ENCODE data around the gene POLR1C.
A peak's percentile ranks its signal among the peaks of the same experiment; 100 is the strongest.
"Not testable (repeated sequence)": the region's sequence is repeated elsewhere in the genome, so short reads cannot be mapped to it uniquely, and the experiment has no call there.

POLR1C gene

DNA sequence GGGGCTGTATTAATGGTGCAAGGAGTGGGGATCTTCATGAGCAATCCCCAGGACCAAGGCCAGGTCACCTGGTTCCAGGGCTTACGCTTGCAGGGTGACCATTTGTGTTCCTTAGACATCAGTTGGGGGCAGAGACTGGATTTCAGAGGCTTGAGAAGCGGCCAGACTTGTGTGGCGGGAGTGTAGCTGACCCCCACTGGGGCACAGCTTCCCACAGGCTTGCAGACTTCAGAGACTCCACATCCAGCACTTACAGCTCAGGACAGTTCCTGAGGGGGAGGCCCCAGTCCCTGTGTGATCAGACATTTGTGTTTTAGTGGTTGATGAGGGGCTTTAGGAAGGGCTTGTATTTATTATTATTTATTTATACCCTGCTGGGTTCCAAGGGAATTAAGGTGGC, 24.2 kb upstream of the POLR1C start:
- DNase-seq (ENCODE audit: low read depth in 3 of 3, low spot score in 1 of 3), result no peak

DNA sequence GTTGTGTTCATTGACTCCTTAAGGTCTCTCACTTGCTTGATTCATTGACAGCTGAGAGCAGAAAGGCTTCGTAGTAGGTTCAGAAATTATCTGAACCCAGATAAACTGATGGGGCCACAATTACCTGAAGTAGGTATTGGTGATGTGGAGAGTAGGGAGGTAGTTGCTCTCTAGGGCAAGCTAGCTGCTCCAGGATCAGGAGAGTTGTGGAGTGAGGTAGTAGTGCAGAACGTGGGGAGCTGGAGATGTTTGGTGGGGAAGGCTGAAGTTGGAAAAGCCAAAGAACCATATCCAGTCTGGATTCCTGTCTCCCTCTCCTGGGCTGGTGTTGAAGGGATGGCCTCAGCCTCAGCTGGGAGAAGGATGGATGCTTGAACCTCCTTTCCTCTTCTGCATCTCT, 23.7 kb upstream of the POLR1C start:
- DNase-seq (ENCODE audit: low read depth in 3 of 3, low spot score in 1 of 3), result no peak

DNA sequence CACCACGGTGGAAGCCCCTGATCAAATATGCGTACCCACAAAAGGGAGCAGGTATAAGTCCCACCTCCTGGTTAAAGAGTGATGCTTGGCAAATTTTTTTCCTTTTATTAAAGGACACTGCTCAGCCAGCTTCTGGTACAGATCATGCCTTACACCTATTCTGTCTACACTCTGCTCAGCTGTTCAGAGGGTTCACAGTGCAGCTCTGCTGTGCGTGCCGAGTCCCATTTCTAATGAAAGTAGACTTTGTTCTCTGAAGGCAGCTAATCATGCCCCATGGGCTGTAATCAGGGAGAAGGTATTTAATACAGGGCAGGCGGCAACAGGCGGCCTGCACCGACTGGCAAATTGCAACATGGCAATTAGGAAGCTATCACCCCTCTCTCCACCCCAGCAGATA, 23.1 kb upstream of the POLR1C start:
- DNase-seq (ENCODE audit: low read depth in 3 of 3, low spot score in 1 of 3), result no peak

DNA sequence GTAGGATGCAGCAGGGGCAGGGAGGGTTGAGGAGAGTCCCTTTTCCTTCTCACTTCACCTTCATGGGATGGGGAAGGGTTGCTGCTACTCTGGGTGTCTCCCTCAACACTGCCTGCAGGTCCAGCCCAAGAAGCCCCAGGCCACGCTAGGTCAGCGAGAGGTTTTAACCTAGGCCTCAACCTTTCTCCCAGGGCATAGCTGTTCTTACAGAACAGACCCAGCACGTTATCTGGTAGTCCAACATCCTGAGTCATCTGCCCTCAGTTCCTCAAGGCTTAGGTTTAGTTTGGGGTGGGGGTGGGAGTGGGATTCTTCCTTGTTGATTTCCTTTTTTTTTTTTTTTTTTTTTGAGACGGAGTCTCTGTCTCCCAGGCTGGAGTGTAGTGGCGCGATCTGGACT, 22.6 kb upstream of the POLR1C start:
- DNase-seq (ENCODE audit: low read depth in 3 of 3, low spot score in 1 of 3), result no peak

DNA sequence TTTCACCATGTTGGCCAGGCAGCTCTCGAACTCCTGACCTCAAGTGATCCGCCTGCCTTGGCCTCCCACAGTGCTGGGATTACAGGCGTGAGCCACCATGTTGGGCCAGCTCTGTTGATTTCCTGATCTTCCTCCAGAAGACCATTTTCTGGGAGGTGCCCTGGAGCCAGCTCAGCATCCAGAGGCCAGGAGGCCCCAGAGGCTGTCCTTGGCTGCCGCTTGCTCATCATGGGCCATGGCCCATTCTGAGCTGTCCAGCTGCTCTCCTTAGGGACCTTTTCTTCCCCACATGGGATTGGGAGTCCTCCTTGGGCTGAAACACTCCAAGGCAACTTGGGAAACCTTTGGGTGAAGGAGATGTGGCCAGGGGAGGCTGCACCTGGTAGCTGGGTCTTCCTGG, 22.1 kb upstream of the POLR1C start:
- DNase-seq (ENCODE audit: low read depth in 3 of 3, low spot score in 1 of 3), result no peak

DNA sequence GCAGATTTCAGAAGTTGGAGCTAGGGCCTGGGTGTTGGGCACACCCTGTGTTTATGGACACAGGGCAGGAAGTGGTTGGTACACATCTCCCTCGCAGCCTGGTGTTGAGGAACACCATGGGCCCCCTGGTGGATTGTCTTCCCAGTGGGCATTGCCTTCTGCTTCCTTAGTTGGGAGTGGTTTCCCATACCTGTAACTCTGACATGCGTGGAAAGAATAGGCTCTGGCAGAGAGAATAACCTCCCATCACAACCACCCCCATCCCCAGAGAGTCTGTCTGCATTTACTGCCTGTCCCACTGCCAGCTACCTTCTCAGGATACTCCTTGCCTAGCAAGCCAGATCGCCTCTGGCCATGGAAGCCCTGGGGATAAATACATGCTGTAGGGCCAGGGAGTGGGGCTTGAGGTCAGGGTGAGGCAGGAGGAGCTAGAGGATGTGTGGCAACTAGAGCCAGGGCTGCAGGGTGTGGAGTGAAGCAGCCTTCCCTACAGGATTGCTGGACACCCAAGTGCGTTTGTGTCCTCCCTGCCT, 21.4 kb upstream of the POLR1C start:
- no peak for DNase-seq (ENCODE audit: low read depth in 3 of 3, low spot score in 1 of 3)

DNA sequence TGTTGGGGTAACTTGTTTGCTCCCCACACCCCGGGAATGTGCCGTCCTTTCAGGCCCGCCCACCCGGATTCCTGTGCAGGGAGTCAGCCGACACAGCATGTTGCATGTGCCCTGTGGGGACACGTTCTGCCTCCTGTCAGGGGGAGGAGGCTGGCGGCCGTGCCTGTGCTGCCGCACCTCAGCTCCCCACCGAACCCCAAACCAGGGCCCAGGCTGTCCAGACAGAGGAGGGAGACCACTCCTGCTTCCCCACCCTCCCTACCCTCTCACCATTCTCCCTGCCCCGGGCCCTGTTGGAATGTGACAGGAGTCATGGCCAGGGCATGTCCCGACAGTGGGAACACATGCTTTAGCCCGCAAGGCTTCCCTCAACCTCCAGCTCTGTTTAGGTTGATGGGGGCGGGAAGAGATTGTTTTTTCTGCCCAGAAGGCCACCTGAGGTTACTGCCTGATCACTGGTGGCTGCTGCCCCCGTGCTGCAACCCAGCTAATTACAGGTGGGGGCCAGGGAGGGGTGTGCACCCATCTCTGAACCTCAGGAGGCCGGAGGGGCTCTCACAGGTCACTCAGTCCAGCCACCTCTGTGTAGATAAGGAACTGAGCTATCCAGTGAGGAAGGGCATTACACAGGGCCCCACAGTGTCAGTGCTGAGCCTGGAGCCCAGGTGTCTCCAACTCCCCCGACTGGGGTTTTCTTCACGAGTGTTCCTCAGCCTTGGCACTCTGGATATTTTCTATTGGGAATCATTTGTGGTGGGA, 20.3 kb upstream of the POLR1C start:
- no peak for DNase-seq (ENCODE audit: low read depth in 3 of 3, low spot score in 1 of 3)

DNA sequence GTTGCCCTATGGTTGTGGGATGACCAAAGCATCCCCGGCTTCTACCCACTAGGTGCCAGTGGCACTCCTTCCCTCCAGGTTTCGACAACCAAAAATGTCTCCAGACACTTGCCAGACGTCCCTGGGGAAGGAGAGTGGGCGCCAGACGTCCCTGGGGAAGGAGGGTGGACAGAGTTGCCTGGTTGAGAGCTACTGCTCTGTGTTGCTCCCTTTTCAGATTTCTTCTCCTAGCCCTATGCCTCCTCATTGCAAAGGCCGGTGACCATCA, 19.8 kb upstream of the POLR1C start:
- DNase-seq (ENCODE audit: low read depth in 3 of 3, low spot score in 1 of 3), result no peak

DNA sequence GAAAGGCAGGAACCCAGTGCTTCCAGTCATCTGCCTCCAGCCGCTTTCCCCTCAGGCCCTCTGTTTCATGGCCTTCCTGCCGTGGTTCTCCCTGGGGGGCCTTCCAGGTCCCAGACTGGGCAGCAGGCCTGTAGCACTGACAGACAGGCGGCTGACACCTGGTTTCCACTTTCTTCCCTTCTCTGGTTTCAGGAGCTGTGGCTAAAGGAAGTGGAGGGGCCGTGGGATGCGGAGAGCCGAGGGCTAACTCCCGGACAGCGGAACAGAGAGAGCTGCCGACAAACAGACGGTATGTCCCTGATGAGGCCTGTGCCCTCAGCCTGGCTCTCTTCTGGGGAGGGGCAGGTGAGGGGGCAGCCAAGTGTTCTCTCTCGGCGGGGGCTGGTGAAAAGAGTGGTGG, 19.2 kb upstream of the POLR1C start:
- DNase-seq (ENCODE audit: low read depth in 3 of 3, low spot score in 1 of 3), result no peak

DNA sequence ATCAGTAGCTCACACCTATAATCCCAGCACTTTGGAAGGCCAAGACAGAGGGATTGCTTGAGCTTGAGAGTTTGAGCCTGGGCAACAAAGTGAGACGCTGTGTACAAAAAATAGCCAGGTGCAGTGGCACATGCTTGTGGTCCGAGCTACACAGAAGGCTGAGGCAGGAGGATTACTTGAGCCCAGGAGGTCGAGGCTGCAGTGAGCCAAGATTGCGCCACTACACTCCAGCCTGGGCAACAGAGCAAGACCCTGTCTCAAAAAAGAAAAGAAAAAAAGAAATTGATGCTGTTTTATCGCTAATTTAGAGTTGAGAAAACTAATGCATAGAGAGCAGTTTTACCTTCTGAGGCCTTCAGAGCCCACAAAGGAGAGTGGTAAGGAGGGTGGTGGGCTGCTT, 18.6 kb upstream of the POLR1C start:
- not testable (repeated sequence) for DNase-seq (ENCODE audit: low read depth in 3 of 3, low spot score in 1 of 3)

- DNase-seq (ENCODE audit: low read depth in 3 of 3, low spot score in 1 of 3), result no peak
Measured at GRCh38 chr6:43499028-43499815, 17.7 kb upstream of the POLR1C start.

DNA sequence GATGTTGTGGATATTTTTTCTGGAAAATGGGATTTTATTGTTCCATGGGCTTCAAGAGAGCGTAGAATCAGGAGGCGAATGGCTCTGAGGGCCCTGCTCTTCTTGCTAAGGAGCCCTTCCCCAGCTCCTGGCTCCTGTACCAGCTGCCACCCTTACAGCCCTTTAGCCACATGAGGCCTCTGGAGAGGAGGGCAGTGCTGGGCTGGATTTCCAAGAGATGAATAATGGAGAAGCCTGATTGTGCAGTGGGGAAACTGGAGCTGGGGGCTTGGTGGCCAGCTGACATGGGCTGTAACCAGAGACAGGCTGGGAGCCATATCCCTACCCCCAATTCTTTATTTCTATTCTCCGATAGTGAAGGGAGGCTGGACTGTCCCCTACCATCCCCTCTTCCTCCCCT, 16.0 kb upstream of the POLR1C start:
- DNase-seq (ENCODE audit: low read depth in 3 of 3, low spot score in 1 of 3), result no peak

DNA sequence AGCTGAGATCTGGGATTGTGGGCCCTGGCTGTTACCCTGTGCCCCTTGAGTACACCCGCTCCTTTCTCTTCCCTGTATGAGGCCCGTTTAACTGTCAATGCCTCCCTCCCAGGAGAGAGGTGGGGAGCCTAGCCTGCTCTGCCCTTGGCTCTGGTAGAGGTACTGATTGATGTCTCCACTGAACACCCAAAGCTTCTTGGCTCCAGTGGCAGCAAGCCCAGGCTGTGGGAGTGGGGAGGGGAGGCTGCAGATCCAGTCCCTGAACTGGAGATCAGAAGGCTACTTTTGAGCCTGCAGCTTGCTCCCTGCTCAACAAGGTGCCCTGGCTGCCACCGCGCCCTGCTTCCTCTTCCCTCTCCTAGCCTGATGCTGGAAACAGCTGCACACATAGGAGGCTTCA, 14.2 kb upstream of the POLR1C start:
- DNase-seq (ENCODE audit: low read depth in 3 of 3, low spot score in 1 of 3), result no peak

DNA sequence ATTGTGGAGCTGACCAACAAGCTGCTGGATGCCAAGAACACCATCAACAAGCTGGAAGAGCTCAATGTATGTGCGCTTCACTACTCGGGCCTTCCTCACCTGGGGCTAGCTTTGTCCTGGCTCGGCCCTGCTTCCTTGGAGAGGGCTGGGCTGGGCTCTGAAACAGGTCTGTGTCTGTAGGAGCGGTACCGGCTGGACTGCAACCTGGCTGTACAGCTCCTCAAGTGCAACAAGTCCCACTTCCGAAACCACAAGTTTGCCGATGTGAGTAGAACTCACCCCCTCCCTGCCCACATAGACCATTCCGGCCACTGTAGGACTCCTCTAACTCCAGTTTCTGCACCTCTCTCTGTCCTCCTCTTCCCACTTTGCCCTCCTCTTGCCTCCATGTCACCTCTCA, 13.4 kb upstream of the POLR1C start:
- DNase-seq (ENCODE audit: low read depth in 3 of 3, low spot score in 1 of 3), result no peak

- DNase-seq (ENCODE audit: low read depth in 3 of 3, low spot score in 1 of 3), result no peak
Measured at GRCh38 chr6:43504756-43505593, 11.9 kb upstream of the POLR1C start.

GRCh38 chr6:43505718-43506117, 11.2 kb upstream of the POLR1C start:
- no peak for DNase-seq (ENCODE audit: low read depth in 3 of 3, low spot score in 1 of 3)

GRCh38 chr6:43506171-43506570, 10.7 kb upstream of the POLR1C start:
- DNase-seq (ENCODE audit: low read depth in 3 of 3, low spot score in 1 of 3), result no peak

GRCh38 chr6:43506667-43507471, 10.0 kb upstream of the POLR1C start:
- DNase-seq (ENCODE audit: low read depth in 3 of 3, low spot score in 1 of 3), result peak; percentile 42 to 65 (median 55)

DNA sequence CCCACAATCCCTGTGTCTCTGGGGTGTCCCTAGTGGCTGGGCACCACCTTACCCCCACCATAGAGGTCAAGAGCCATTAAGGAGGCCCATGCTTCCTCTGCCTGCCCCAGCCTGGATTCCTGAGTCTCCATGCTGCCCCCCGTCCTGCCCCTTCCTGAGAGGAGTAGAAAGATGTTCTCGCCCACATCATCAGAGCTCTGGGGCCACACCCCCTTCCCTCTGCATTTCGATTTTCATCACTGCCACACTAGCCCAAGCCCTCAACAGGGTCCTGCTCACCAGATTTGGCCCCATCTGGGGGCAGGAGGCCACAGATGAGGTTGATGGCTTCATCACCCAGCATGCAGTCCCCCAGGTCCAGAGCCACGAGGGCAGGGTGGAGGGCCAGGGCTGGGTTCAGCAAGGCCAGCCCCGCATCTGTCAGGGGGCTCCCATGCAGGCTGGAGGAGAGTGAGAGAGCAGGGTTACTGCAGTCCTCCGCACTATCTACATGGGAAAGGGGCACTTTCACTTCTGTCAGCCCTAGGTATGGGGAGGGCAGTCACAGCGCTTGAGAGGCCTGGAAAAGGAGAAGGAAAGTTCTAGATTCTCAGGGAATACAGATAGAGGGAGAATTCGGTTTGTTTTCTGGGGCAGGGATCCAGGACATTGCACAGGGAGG, 8.3 kb upstream of the POLR1C start:
- DNase-seq (ENCODE audit: low read depth in 3 of 3, low spot score in 1 of 3), result no peak

GRCh38 chr6:43509142-43509983, 7.5 kb upstream of the POLR1C start:
- DNase-seq (ENCODE audit: low read depth in 3 of 3, low spot score in 1 of 3), result no peak

Measured in stimulated activated CD4-positive, alpha-beta T cell treated with anti-CD3 and anti-CD28 coated beads, TNF-alpha, amount 100 ng/mL, for 1 hour (primary cell).